HepG2 (cell line): ENCODE data around the gene HABP4. TPM values are rescaled to one million over a fixed set of nuclear protein-coding genes. Genes with fewer than 3 reads are reported as not detected.

Experiments
- ARID5B ChIP-seq: IDR thresholded peaks from 2 replicates; pipeline ENCODE4 v1.4.0; 2020; ENCODE audit warnings: mild to moderate bottlenecking, missing genetic modification reagents
- CBX2 ChIP-seq, 2 experiments: fragments of 200-600 bp in 1 of 2; sonication (generic); formaldehyde crosslinking in 1 of 2; IDR thresholded peaks; 2 replicates each; pipeline versions ENCODE4 v1.7.0 to v1.8.1; 2018 to 2022; ENCODE audit warnings: low read depth in 2 of 2, low read length in 1 of 2, mild to moderate bottlenecking in 1 of 2, missing genetic modification reagents in 1 of 2
- DMTF1 ChIP-seq: sonication (generic); formaldehyde crosslinking; IDR thresholded peaks from 2 replicates; pipeline ENCODE4 v1.4.0; 2020; ENCODE audit warnings: mild to moderate bottlenecking, missing genetic modification reagents
- ELF3 ChIP-seq: IDR thresholded peaks from 2 replicates; pipeline ENCODE4 v1.6.1; 2016; ENCODE audit warnings: missing genetic modification reagents, missing compliant biosample characterization
- HMG20A ChIP-seq: IDR thresholded peaks from 2 replicates; pipeline ENCODE4 v1.6.1; 2016; ENCODE audit warnings: borderline replicate concordance
- HOXA7 ChIP-seq: sonication (generic); formaldehyde crosslinking; IDR thresholded peaks from 2 replicates; pipeline ENCODE4 v1.8.1; 2022; ENCODE audit warnings: mild to moderate bottlenecking, missing genetic modification reagents, moderate library complexity
- JARID2 ChIP-seq: sonication (generic); formaldehyde crosslinking; IDR thresholded peaks from 2 replicates; pipeline ENCODE4 v1.8.1; 2023; ENCODE audit warnings: missing genetic modification reagents, inconsistent platforms; ENCODE audit not compliant: insufficient replicate concordance
- JDP2 ChIP-seq: sonication (generic); formaldehyde crosslinking; IDR thresholded peaks from 2 replicates; pipeline ENCODE4 v1.8.1; 2022; ENCODE audit warnings: missing genetic modification reagents, borderline replicate concordance
- KMT2B ChIP-seq: IDR thresholded peaks from 2 replicates; pipeline ENCODE4 v1.6.1; 2016; ENCODE audit warnings: missing genetic modification reagents, missing compliant biosample characterization
- MBD4 ChIP-seq: IDR thresholded peaks from 2 replicates; pipeline ENCODE4 v1.6.1; 2012; ENCODE audit warnings: low read length, inconsistent platforms, borderline replicate concordance
- MTERF4 ChIP-seq: sonication (generic); formaldehyde crosslinking; IDR thresholded peaks from 2 replicates; pipeline ENCODE4 v1.8.0; 2023; ENCODE audit warnings: mild to moderate bottlenecking, missing genetic modification reagents
- NFE2L2 ChIP-seq: fragments of 150-350 bp; IDR thresholded peaks from 2 replicates; pipeline ENCODE4 v1.6.1; 2014; ENCODE audit warnings: low read length
- NFRKB ChIP-seq: fragments of 450-650 bp; IDR thresholded peaks from 2 replicates; pipeline ENCODE4 v1.6.1; 2017
- NR2F2 ChIP-seq: IDR thresholded peaks from 2 replicates; pipeline ENCODE4 v1.6.1; 2012; ENCODE audit warnings: low read depth, inconsistent platforms, borderline replicate concordance
- PAWR ChIP-seq: sonication (generic); formaldehyde crosslinking; IDR thresholded peaks from 2 replicates; pipeline ENCODE4 v1.4.0; 2020; ENCODE audit warnings: missing genetic modification reagents, mild to moderate bottlenecking, borderline replicate concordance
- PAXIP1 ChIP-seq: sonication (generic); formaldehyde crosslinking; conservative IDR thresholded peaks from 2 replicates; pipeline ENCODE4 v1.4.0; 2020; ENCODE audit warnings: mild to moderate bottlenecking, missing genetic modification reagents, moderate library complexity
- STAT5B ChIP-seq: sonication (generic); formaldehyde crosslinking; IDR thresholded peaks from 2 replicates; pipeline ENCODE4 v1.4.0; 2020; ENCODE audit warnings: missing genetic modification reagents
- ZBTB7B ChIP-seq: sonication (generic); formaldehyde crosslinking; IDR thresholded peaks from 2 replicates; pipeline ENCODE4 v1.4.0; 2020; ENCODE audit warnings: missing genetic modification reagents
- ZNF331 ChIP-seq: sonication (generic); formaldehyde crosslinking; IDR thresholded peaks from 2 replicates; pipeline ENCODE4 v1.4.0; 2020; ENCODE audit warnings: missing genetic modification reagents
- ZNF570 ChIP-seq: sonication (generic); formaldehyde crosslinking; IDR thresholded peaks from 2 replicates; pipeline ENCODE4 v1.4.0; 2020; ENCODE audit warnings: mild to moderate bottlenecking, missing genetic modification reagents, borderline replicate concordance
- ZNF572 ChIP-seq: sonication (generic); formaldehyde crosslinking; IDR thresholded peaks from 2 replicates; pipeline ENCODE4 v1.5.1; 2020; ENCODE audit warnings: mild to moderate bottlenecking, missing genetic modification reagents
- polyA plus RNA-seq, 8 experiments: library from polyadenylated mRNA; depleted of rRNA in 3 of 8; stranded (reverse) in 7 of 8; unstranded in 1 of 8; fragments of >200 nt; fragmentation: Illumina TruSeq in 4 of 8; extraction: Trizol in 4 of 8; gene quantifications; 2 replicates each; pipeline versions ENCODE4 v1.2.1 to v1.2.3, GENCODE V29; 2011 to 2016; ENCODE audit warnings: low read depth in 4 of 8, missing spikeins in 1 of 8, mixed read lengths in 1 of 8; ENCODE audit not compliant: insufficient read depth in 1 of 8
- total RNA-seq, 5 experiments: library from RNA; depleted of rRNA; stranded (reverse); fragments of >200 nt; fragmentation: Illumina TruSeq; extraction: Trizol; gene quantifications; 2 replicates each; pipeline ENCODE4 v1.2.3, GENCODE V29; 2016; ENCODE audit warnings: low read depth in 1 of 5

The HABP4 gene
- total and polyA plus RNA-seq, 2 of the 13 experiments (the other 11 are each of a cell fraction or from before 2014, with no cell fraction given), result 14.3 to 26.6 TPM

- TF ChIP-seq ARID5B (no peak), HOXA7 (CRISPR knock-in tag) (no peak), STAT5B (no peak), NR2F2 (peak; percentile 71), NFRKB (no peak), PAWR (CRISPR knock-in tag) (no peak), PAXIP1 (CRISPR knock-in tag) (no peak), JARID2 (CRISPR knock-in tag) (no peak), NFE2L2 (no peak), DMTF1 (no peak), MTERF4 (CRISPR knock-in tag) (no peak), KMT2B (CRISPR knock-in tag) (no peak), ZNF570 (CRISPR knock-in tag) (no peak), ZNF331 (CRISPR knock-in tag) (no peak), ZNF572 (CRISPR knock-in tag) (no peak), CBX2 (IDR thresholded peaks at IDR 0.05; ENCODE audit: low read depth, low read length) (no peak), CBX2 (CRISPR knock-in tag; IDR thresholded peaks at IDR 0.05; ENCODE audit: low read depth) (no peak), JDP2 (CRISPR knock-in tag) (no peak), HMG20A (CRISPR knock-in tag) (no peak), ELF3 (no peak), MBD4 (no peak; the same call in 1 of the 2 replicates), ZBTB7B (CRISPR knock-in tag) (no peak)
Measured at GRCh38 chr9:96490534-96491078, 40.6 kb downstream of the HABP4 start (continued).
